Activated naive CD8-positive, alpha-beta T cell treated with anti-CD3 and anti-CD28 coated beads for 36 hours (primary cell): Measurements from ENCODE around the gene NFATC2. TPM values are rescaled to one million over a fixed set of nuclear protein-coding genes. Genes with fewer than 3 reads are reported as not detected.
"Not testable (repeated sequence)": the region's sequence is repeated elsewhere in the genome, so short reads cannot be mapped to it uniquely, and the experiment has no call there.

ENCODE experiments used
- DNase-seq: peaks from one replicate; pipeline ENCODE4 v3.0.0; 2021
- H3K27ac Mint-ChIP-seq: one replicate; pipeline ENCODE4 v1.8.0; 2022; ENCODE audit warnings: mild to moderate bottlenecking, moderate library complexity, mixed read lengths
- H3K27me3 Mint-ChIP-seq: one replicate; pipeline ENCODE4 v1.8.0; 2022; ENCODE audit warnings: mild to moderate bottlenecking, mixed read lengths
- H3K36me3 Mint-ChIP-seq: one replicate; pipeline ENCODE4 v1.8.0; 2021; ENCODE audit warnings: mild to moderate bottlenecking, mixed read lengths
- H3K4me1 Mint-ChIP-seq: one replicate; pipeline ENCODE4 v1.8.0; 2021; ENCODE audit warnings: mixed read lengths
- H3K4me3 Mint-ChIP-seq: one replicate; pipeline ENCODE4 v1.8.0; 2022; ENCODE audit warnings: mild to moderate bottlenecking, moderate library complexity, mixed read lengths
- H3K9me3 Mint-ChIP-seq: one replicate; pipeline ENCODE4 v1.8.0; 2022; ENCODE audit warnings: mixed read lengths
- total RNA-seq, 2 experiments: library from RNA; stranded (reverse); gene quantifications; one replicate each; pipeline ENCODE4 v1.2.3, GENCODE V29; 2021

The NFATC2 gene
- total RNA-seq, 2 experiments from 2014 or later = 31.0 to 31.7 TPM

DNA sequence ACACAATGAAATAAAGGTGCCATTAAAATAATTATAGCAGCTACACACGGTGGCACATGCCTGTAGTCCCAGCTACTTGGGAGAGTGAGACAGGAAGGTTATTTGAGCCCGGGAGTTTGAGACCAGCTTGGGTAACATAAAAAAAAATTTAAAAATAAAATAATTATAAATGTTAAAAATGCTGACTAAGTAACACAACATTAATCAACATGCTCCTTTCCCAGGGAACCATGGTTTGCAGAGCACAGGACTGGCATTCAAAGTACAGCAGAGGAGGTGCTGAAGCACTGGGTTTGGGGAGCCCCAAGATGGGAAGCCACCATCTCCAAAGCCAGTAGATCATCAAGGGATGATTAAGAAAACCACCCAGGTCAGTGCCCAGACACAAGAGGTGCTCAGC lies 51.9 kb downstream of the NFATC2 start:
- Mint-ChIP-seq H3K27me3 (no peaks in the 10 kb centered on the region), H3K27ac (no peak overlapping the region), H3K4me1 (peaks cover 78% of the 10 kb centered on the region), H3K36me3 (peaks cover 81% of the 10 kb centered on the region), H3K4me3 (no peak overlapping the region), H3K9me3 (no peaks in the 10 kb centered on the region)
- no peak for DNase-seq

GRCh38 chr20:51489611-51490010 lies 52.9 kb downstream of the NFATC2 start:
- Mint-ChIP-seq H3K4me3 (no peak overlapping the region), H3K9me3 (no peaks in the 10 kb centered on the region), H3K4me1 (peaks cover 77% of the 10 kb centered on the region), H3K27ac (no peak overlapping the region), H3K36me3 (peaks cover 82% of the 10 kb centered on the region), H3K27me3 (no peaks in the 10 kb centered on the region)
- DNase-seq = no peak

GRCh38 chr20:51488331-51488730 lies 54.2 kb downstream of the NFATC2 start:
- Mint-ChIP-seq H3K36me3 (peaks cover 81% of the 10 kb centered on the region), H3K9me3 (no peaks in the 10 kb centered on the region), H3K27ac (no peak overlapping the region), H3K4me1 (peaks cover 75% of the 10 kb centered on the region), H3K27me3 (no peaks in the 10 kb centered on the region), H3K4me3 (no peak overlapping the region)
- no peak for DNase-seq

DNA sequence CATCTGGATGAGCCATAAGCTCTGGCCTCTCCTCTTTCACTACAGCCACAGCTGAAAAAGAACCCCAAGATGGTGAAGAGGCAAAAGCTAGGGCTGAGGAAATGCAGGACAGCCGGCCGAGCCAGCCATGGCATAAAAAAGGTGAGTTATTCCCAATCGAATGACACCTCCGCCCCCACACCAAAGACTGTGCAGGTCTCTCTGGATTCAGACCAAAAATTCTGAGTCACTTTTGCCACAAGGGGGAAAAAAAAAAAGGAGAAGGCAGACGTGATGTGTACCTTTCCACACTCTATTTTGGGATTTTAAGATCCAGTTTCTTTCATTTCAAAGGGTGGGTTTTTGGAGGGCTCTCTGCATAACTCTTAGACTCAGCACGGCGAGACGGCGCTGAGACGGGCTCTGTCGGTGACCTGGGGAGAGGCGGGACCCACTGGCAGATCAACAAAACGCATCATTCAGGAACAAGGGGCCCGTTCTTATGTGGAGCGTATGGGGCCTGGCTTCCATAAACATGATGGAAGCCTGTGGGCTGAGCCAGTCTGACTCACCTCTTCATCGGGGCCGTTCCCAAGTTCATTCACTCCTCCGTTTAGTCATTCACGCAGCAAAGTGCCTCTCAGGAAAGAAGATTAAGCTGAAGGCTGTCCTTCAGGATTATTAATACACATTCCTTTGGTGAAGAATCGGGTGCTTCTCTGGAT lies 54.8 kb downstream of the NFATC2 start:
- no peak for DNase-seq
- Mint-ChIP-seq H3K27ac (no peak overlapping the region), H3K4me1 (peaks cover 76% of the 10 kb centered on the region), H3K9me3 (no peaks in the 10 kb centered on the region), H3K36me3 (peaks cover 80% of the 10 kb centered on the region), H3K27me3 (no peaks in the 10 kb centered on the region), H3K4me3 (no peak overlapping the region)

- no peaks in the 10 kb centered on the region for H3K9me3 Mint-ChIP-seq
- H3K27me3 Mint-ChIP-seq = no peaks in the 10 kb centered on the region
- no peak overlapping the region for H3K27ac Mint-ChIP-seq
- peaks cover 79% of the 10 kb centered on the region for H3K4me1 Mint-ChIP-seq
- H3K36me3 Mint-ChIP-seq = peaks cover 77% of the 10 kb centered on the region
- H3K4me3 Mint-ChIP-seq = no peak overlapping the region
- no peak for DNase-seq
Measured at GRCh38 chr20:51487076-51487475, 55.4 kb downstream of the NFATC2 start.

DNA sequence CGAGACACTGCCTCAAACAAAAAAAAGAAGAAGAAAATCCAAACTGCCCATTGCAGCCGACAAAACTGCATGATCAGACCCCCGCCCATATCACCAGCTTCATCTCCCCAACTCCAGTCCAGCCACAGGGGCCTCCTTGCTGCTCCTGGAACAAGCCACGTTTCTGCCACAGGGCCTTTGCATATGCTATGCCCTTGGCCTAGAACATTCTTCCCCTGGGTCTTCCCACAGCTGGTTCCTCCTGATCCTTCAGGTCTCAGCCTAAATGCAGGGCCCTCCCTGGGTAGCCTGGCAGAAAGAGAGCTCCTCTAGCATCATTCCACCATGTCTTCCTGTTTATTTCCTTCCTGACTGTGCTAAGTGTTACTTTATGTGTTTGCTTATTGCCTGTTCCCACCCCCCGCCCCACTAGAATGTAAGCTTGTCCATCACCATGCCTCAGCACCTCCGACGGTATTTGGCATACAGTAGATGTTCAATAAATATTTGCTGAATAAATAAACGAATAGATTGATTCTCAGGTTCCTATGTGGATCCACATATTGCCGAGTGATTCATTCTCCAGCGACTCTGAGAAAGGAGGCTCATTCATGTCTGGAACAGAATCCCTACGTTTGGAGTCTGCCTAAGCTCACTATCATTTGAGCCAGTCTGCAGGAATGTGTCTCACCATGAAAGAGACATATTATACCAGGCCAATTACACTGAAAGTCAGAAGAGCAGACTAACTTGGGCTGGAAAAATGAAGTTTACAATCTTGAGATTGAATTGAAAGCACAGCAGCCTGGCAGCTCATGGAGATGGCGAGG lies 56.1 kb downstream of the NFATC2 start:
- DNase-seq = no peak
- Mint-ChIP-seq H3K27ac (peak overlapping the region; percentile 35), H3K9me3 (no peaks in the 10 kb centered on the region), H3K4me3 (no peak overlapping the region), H3K27me3 (no peaks in the 10 kb centered on the region), H3K4me1 (peaks cover 79% of the 10 kb centered on the region), H3K36me3 (peaks cover 73% of the 10 kb centered on the region)

DNA sequence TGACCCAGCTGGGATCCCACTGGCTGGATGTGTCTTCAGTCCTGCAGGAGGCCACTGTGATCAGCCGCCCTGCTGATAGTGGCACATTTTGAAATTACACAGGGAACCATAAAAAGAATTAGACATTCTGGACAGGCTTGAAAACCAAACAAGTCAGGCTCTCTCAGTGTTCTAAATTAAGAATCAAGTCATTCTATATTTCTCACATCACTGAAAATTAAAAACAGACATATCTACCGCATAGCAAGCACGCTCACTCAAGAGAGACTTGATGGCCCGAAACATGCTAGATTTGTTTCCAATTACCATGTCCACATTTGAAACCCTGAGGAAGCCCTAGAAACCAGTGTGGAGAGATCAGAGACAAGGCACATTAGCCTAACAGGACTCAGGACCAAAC lies 57.7 kb downstream of the NFATC2 start:
- Mint-ChIP-seq H3K36me3 (peaks cover 69% of the 10 kb centered on the region), H3K27me3 (no peaks in the 10 kb centered on the region), H3K27ac (peak overlapping the region; percentile 66), H3K4me1 (peaks cover 83% of the 10 kb centered on the region), H3K9me3 (no peaks in the 10 kb centered on the region), H3K4me3 (no peak overlapping the region)
- no peak for DNase-seq

GRCh38 chr20:51484141-51484815 lies 58.2 kb downstream of the NFATC2 start:
- no peak for DNase-seq
- Mint-ChIP-seq H3K27ac (peak overlapping the region; percentile 66), H3K9me3 (no peaks in the 10 kb centered on the region), H3K4me1 (peaks cover 83% of the 10 kb centered on the region), H3K4me3 (no peak overlapping the region), H3K27me3 (no peaks in the 10 kb centered on the region), H3K36me3 (peaks cover 66% of the 10 kb centered on the region)

DNA sequence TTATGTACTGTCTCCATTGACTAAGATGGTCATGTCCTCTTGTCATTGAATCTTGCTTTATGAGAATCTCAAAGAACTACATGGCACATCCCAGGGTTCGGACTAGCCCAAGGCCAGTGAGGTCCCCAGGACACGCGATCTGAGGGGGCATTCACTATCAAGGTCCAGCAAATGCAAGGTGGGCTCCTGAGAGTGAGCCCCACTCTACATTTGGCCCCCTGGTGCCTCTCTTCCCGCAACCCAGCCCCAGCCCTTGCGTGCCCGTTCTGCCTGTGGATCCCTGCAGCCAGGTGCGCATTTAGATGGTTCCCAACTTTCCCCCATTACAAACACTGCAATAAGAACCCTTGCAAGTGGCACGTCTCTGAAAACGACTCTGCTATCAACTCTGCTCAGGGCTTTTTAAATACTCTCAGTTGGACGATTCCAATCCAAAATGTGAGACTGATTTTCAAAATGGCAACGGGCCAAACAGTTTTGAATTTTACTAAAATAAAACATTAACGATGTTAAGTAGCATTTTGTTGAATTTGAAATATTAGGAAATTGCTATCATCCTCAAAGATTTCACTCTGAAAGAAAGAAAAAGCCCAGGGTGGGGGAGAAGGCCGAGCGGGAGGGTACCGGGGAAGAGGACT lies 59.6 kb downstream of the NFATC2 start:
- H3K36me3 Mint-ChIP-seq = peaks cover 67% of the 10 kb centered on the region
- H3K9me3 Mint-ChIP-seq = peaks cover 5% of the 10 kb centered on the region
- H3K4me1 Mint-ChIP-seq = peaks cover 85% of the 10 kb centered on the region
- H3K27ac Mint-ChIP-seq = peak overlapping the region; percentile 32
- no peaks in the 10 kb centered on the region for H3K27me3 Mint-ChIP-seq
- DNase-seq = no peak
- no peak overlapping the region for H3K4me3 Mint-ChIP-seq

GRCh38 chr20:51481341-51481914 lies 61.1 kb downstream of the NFATC2 start:
- Mint-ChIP-seq H3K9me3 (peaks cover 9% of the 10 kb centered on the region), H3K27ac (peak overlapping the region; percentile 95), H3K36me3 (peaks cover 69% of the 10 kb centered on the region), H3K4me3 (peak overlapping the region; percentile 75), H3K27me3 (no peaks in the 10 kb centered on the region), H3K4me1 (peaks cover 88% of the 10 kb centered on the region)
- DNase-seq = peak; percentile 74

GRCh38 chr20:51480507-51481270 lies 61.8 kb downstream of the NFATC2 start:
- Mint-ChIP-seq H3K27ac (peak overlapping the region; percentile 95), H3K9me3 (peaks cover 9% of the 10 kb centered on the region), H3K27me3 (no peaks in the 10 kb centered on the region), H3K36me3 (peaks cover 65% of the 10 kb centered on the region), H3K4me1 (peaks cover 85% of the 10 kb centered on the region), H3K4me3 (peak overlapping the region; percentile 75)
- DNase-seq = peak; percentile 77

GRCh38 chr20:51476106-51476505 lies 66.4 kb downstream of the NFATC2 start:
- not testable (repeated sequence) for H3K9me3 Mint-ChIP-seq, H3K4me3 Mint-ChIP-seq, H3K27me3 Mint-ChIP-seq, DNase-seq
- Mint-ChIP-seq H3K36me3 (peaks cover 66% of the 10 kb centered on the region), H3K27ac (peak overlapping the region; percentile 57), H3K4me1 (peaks cover 61% of the 10 kb centered on the region)

GRCh38 chr20:51473771-51474170 lies 68.7 kb downstream of the NFATC2 start:
- Mint-ChIP-seq H3K27ac (no peak overlapping the region), H3K27me3 (no peaks in the 10 kb centered on the region)
- no peak for DNase-seq

DNA sequence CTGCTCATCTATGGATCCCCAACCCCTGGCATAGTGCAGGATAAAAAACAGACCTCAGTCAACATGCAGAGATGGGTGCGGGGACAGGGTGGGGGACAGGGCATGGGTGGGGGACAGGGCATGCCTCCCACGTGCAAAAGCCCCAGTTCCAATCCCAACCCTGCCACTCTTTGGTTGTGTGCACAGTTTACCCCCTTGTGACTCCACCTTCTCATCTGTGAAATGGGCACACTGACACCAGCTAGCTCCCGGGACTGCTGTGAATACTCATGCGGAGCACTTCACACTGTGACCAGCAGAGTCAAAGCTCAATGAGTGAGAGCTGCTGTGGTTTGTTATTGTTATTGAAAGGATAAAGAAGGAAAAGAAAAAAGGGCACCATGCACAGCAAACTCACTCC lies 69.3 kb downstream of the NFATC2 start:
- H3K9me3 Mint-ChIP-seq = peaks cover 5% of the 10 kb centered on the region
- no peak for DNase-seq
- peak overlapping the region; percentile 38 for H3K27ac Mint-ChIP-seq
- peaks cover 61% of the 10 kb centered on the region for H3K36me3 Mint-ChIP-seq
- H3K4me1 Mint-ChIP-seq = peaks cover 54% of the 10 kb centered on the region
- H3K4me3 Mint-ChIP-seq = no peak overlapping the region
- no peaks in the 10 kb centered on the region for H3K27me3 Mint-ChIP-seq

More at GRCh38 chr20:51473771-51474170, 68.7 kb downstream of the NFATC2 start:
- H3K4me1 Mint-ChIP-seq = peaks cover 57% of the 10 kb centered on the region
- H3K9me3 Mint-ChIP-seq = peaks cover 9% of the 10 kb centered on the region
- H3K36me3 Mint-ChIP-seq = peaks cover 66% of the 10 kb centered on the region
- no peak overlapping the region for H3K4me3 Mint-ChIP-seq
